T-helper 1 cell treated with Interleukin-12 subunit alpha and Interleukin-12 subunit beta and Interleukin-4 antibody, amounts not matched to agents 30 ng/mL and 1 ng/mL, for 36 hours (primary cell): Measurements from ENCODE around the gene PDSS1. TPM values are rescaled to one million over a fixed set of nuclear protein-coding genes. Genes with fewer than 3 reads are reported as not detected.

ENCODE experiments used
- intact Hi-C: fragments of 100-400 bp; cut with micrococcal nuclease; formaldehyde crosslinking; loops from one replicate; pipeline ENCODE4 v1.15.1; 2024
- total RNA-seq: library from RNA; stranded (reverse); gene quantifications from 2 replicates; pipeline ENCODE4 v1.2.3, GENCODE V29; 2022

Gene PDSS1
- total RNA-seq, 1 donor from 2014 or later, result 16.7 TPM

DNA sequence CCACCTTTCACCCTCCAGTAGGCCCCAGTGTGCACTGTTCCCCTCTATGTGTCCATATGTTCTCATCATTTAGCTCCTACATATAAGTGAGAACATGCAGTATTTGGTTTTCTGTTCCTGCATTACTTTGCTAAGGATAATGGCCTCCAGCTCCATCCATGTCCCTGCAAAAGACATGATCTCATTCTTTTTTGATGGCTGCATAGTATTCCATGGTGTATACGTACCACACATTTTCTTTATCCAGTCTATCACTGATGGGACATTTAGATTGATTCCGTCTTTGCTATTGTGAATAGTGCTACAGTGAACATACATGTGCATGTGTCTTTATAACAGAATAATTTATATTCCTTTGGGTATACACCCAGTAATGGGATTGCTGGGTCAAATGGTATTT, 92.3 kb downstream of the PDSS1 start:
- intact Hi-C loops, result loop anchor here (5.0 kb wide), 1 partner anchor 37 kb away; no protein-coding TSS in a partner anchor

GRCh38 chr10:26790221-26790995, 92.9 kb downstream of the PDSS1 start:
- intact Hi-C loops, result loop anchor here (5.0 kb wide), 1 partner anchor 38 kb away; no protein-coding TSS in a partner anchor

DNA sequence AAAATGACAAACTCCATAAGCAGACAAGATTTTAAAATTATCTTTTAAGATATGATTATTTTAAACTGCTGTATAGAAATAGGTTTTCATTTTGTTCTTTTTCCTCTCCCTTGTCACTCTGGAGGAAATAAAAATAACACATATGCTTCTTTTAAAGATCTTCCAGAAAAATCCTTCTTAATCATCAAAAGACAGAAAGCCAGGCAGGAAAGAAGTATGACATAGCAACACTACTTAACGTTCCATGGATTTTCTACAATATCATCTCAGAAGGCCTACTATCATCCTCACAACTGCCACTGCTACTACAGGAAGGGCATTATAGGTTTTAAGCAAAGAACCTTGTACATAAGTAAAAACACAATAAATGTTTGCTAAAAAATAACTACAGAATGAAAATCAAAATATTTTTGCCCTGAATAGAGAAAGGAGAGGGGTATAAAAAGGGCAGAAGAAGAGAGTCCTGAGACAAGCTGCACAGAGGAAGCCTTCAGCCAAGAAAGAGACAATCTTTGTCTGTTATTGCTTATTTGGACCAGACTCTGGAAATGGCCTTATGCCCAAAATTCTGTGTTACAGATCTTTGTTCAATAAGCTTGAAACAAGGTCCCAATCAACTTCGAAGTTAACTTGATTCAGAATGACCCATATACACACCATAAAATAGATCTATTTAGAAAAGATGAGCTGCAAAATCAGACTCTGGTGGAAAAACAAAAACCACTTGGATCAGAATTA, 95.4 kb downstream of the PDSS1 start:
- intact Hi-C loops, result loop anchor here (2.0 to 5.0 kb wide), 2 partner anchors 18 to 41 kb away; no protein-coding TSS in a partner anchor

Other genes starting within 250 kb of the PDSS1 start
- gene ABI1, start 163.3 kb downstream of the PDSS1 start, total RNA-seq, result 84.0 and 86.6 TPM in 2 replicates